HepG2 (cell line): ENCODE results near the gene SOCS1. TPM values are rescaled to one million over a fixed set of nuclear protein-coding genes. Genes with fewer than 3 reads are reported as not detected.

ENCODE experiments used
- AKAP8 ChIP-seq: sonication (generic); formaldehyde crosslinking; IDR thresholded peaks from 2 replicates; pipeline ENCODE4 v1.5.1; 2020; ENCODE audit warnings: mild to moderate bottlenecking, missing genetic modification reagents
- ATF7-NPFF ChIP-seq: sonication (generic); formaldehyde crosslinking; IDR thresholded peaks from 2 replicates; pipeline ENCODE4 v1.8.1; 2023; ENCODE audit warnings: mild to moderate bottlenecking, low read depth, missing genetic modification reagents, moderate library complexity
- CAMTA2 ChIP-seq: sonication (generic); formaldehyde crosslinking; IDR thresholded peaks from 2 replicates; pipeline ENCODE4 v1.4.0; 2020; ENCODE audit warnings: mild to moderate bottlenecking, missing genetic modification reagents, borderline replicate concordance
- EHMT2 ChIP-seq: fragments of 200-600 bp; sonication (generic); IDR thresholded peaks from 2 replicates; pipeline ENCODE4 v1.7.0; 2017; ENCODE audit warnings: antibody characterized with exemption, low read depth, low read length, borderline replicate concordance
- FOXP1 ChIP-seq, 2 experiments: fragments of 450-650 bp in 1 of 2; IDR thresholded peaks; 2 replicates each; pipeline ENCODE4 v1.6.1; 2017 to 2018; ENCODE audit warnings: antibody characterized with exemption in 1 of 2
- FOXP4 ChIP-seq: sonication (generic); formaldehyde crosslinking; IDR thresholded peaks from 2 replicates; pipeline ENCODE4 v1.4.0; 2020; ENCODE audit warnings: missing genetic modification reagents
- FUBP1 ChIP-seq: sonication (generic); formaldehyde crosslinking; IDR thresholded peaks from 2 replicates; pipeline ENCODE4 v1.5.1; 2020; ENCODE audit warnings: missing genetic modification reagents, mild to moderate bottlenecking, borderline replicate concordance
- LCORL ChIP-seq, 2 experiments: fragments of 450-650 bp in 1 of 2; sonication (generic) in 1 of 2; formaldehyde crosslinking in 1 of 2; IDR thresholded peaks; 2 replicates each; pipeline versions ENCODE4 v1.5.0 to v1.6.1; 2017 to 2020; ENCODE audit warnings: antibody characterized with exemption in 1 of 2, missing genetic modification reagents in 1 of 2
- MAX ChIP-seq: IDR thresholded peaks from 2 replicates; pipeline ENCODE4 v1.6.1; 2012; ENCODE audit warnings: inconsistent platforms
- NFKBIZ ChIP-seq: IDR thresholded peaks from 2 replicates; pipeline ENCODE4 v1.6.1; 2018; ENCODE audit warnings: missing genetic modification reagents, missing compliant biosample characterization
- SIN3B ChIP-seq: fragments of 150-350 bp; IDR thresholded peaks from 2 replicates; pipeline ENCODE4 v1.6.1; 2014; ENCODE audit warnings: low read length
- SMAD3 ChIP-seq: sonication (generic); formaldehyde crosslinking; IDR thresholded peaks from 2 replicates; pipeline ENCODE4 v1.4.0; 2020; ENCODE audit warnings: missing genetic modification reagents
- ZFP91 ChIP-seq: sonication (generic); formaldehyde crosslinking; IDR thresholded peaks from 2 replicates; pipeline ENCODE4 v1.9.0; 2022; ENCODE audit warnings: missing genetic modification reagents, mild to moderate bottlenecking, borderline replicate concordance
- ZNF34 ChIP-seq: sonication (generic); formaldehyde crosslinking; IDR thresholded peaks from 2 replicates; pipeline ENCODE4 v1.4.0; 2020; ENCODE audit warnings: mild to moderate bottlenecking, missing genetic modification reagents, borderline replicate concordance
- ZNF496 ChIP-seq: sonication (generic); formaldehyde crosslinking; IDR thresholded peaks from 2 replicates; pipeline ENCODE4 v1.8.1; 2023; ENCODE audit warnings: mild to moderate bottlenecking, moderate library complexity, missing genetic modification reagents; ENCODE audit not compliant: insufficient replicate concordance
- ZNF547 ChIP-seq: sonication (generic); formaldehyde crosslinking; IDR thresholded peaks from 2 replicates; pipeline ENCODE4 v1.5.1; 2020; ENCODE audit warnings: mild to moderate bottlenecking, missing genetic modification reagents
- ZNF605 ChIP-seq: sonication (generic); formaldehyde crosslinking; IDR thresholded peaks from 2 replicates; pipeline ENCODE4 v1.8.0; 2022; ENCODE audit warnings: mild to moderate bottlenecking, missing genetic modification reagents
- ZNF883 ChIP-seq: sonication (generic); formaldehyde crosslinking; IDR thresholded peaks from 2 replicates; pipeline ENCODE4 v1.5.1; 2020; ENCODE audit warnings: mild to moderate bottlenecking, missing genetic modification reagents; ENCODE audit errors: not compliant biosample characterization
- ZSCAN21 ChIP-seq: sonication (generic); formaldehyde crosslinking; IDR thresholded peaks from 2 replicates; pipeline ENCODE4 v1.8.0; 2022; ENCODE audit warnings: mild to moderate bottlenecking, missing genetic modification reagents, moderate library complexity, borderline replicate concordance
- polyA plus RNA-seq, 8 experiments: library from polyadenylated mRNA; depleted of rRNA in 3 of 8; stranded (reverse) in 7 of 8; unstranded in 1 of 8; fragments of >200 nt; fragmentation: Illumina TruSeq in 4 of 8; extraction: Trizol in 4 of 8; gene quantifications; 2 replicates each; pipeline versions ENCODE4 v1.2.1 to v1.2.3, GENCODE V29; 2011 to 2016; ENCODE audit warnings: low read depth in 4 of 8, missing spikeins in 1 of 8, mixed read lengths in 1 of 8; ENCODE audit not compliant: insufficient read depth in 1 of 8
- total RNA-seq, 5 experiments: library from RNA; depleted of rRNA; stranded (reverse); fragments of >200 nt; fragmentation: Illumina TruSeq; extraction: Trizol; gene quantifications; 2 replicates each; pipeline ENCODE4 v1.2.3, GENCODE V29; 2016; ENCODE audit warnings: low read depth in 1 of 5

Gene SOCS1
- total and polyA plus RNA-seq, 2 of the 13 experiments (the other 11 are each of a cell fraction or from before 2014, with no cell fraction given): 5.3 to 6.3 TPM

- no peak for TF ChIP-seq SIN3B
- TF ChIP-seq FUBP1 (CRISPR knock-in tag): 0 out of 2 replicates have a peak, but pooled peaks have one; percentile 44
- TF ChIP-seq EHMT2: no peak
- peak; percentile 39; the same call in 1 of the 2 replicates for TF ChIP-seq ZNF34 (CRISPR knock-in tag)
- TF ChIP-seq ZNF883 (CRISPR knock-in tag): peak; percentile 69
- TF ChIP-seq FOXP4 (CRISPR knock-in tag): 0 out of 2 replicates have a peak, but pooled peaks have one; percentile 14
- TF ChIP-seq ZNF605 (CRISPR knock-in tag): no peak
- TF ChIP-seq NFKBIZ (CRISPR knock-in tag): peak; percentile 100
- no peak; the same call in 1 of the 2 replicates for TF ChIP-seq AKAP8 (CRISPR knock-in tag)
- TF ChIP-seq ZNF496 (CRISPR knock-in tag): no peak
- TF ChIP-seq MAX: peak; percentile 23
- TF ChIP-seq ZNF547 (CRISPR knock-in tag): peak; percentile 65; the same call in 1 of the 2 replicates
- TF ChIP-seq ZFP91 (CRISPR knock-in tag): peak; percentile 45; the same call in 1 of the 2 replicates
- no peak for TF ChIP-seq FOXP1 (IDR thresholded peaks at IDR 0.05)
- peak; percentile 24; the same call in 1 of the 2 replicates for TF ChIP-seq FOXP1 (CRISPR knock-in tag; IDR thresholded peaks at IDR 0.05)
- peak; percentile 36; the same call in 1 of the 2 replicates for TF ChIP-seq ZSCAN21 (CRISPR knock-in tag)
- TF ChIP-seq LCORL (IDR thresholded peaks at IDR 0.05): no peak
- TF ChIP-seq LCORL (CRISPR knock-in tag; IDR thresholded peaks at IDR 0.05): no peak
- peak; percentile 32; the same call in 1 of the 2 replicates for TF ChIP-seq ATF7-NPFF (CRISPR knock-in tag)
- peak; percentile 37; the same call in 1 of the 2 replicates for TF ChIP-seq CAMTA2 (CRISPR knock-in tag)
- TF ChIP-seq SMAD3 (CRISPR knock-in tag): 0 out of 2 replicates have a peak, but pooled peaks have one; percentile 68
These were observed 50.0 kb downstream of the SOCS1 start (continued) for GRCh38 chr16:11205754-11206581.
